Midbrain (tissue), 1 donor: Measurements from ENCODE around the gene SCMH1.
"Not testable (repeated sequence)": the region's sequence is repeated elsewhere in the genome, so short reads cannot be mapped to it uniquely, and the experiment has no call there.

ENCODE experiments used
- DNase-seq: peaks from one replicate; lab custom pipeline; 2025; lab: John Stamatoyannopoulos, UW

The SCMH1 gene

GRCh38 chr1:41152622-41153044 is 89.5 kb downstream of the SCMH1 start:
- DNase-seq = no peak

- DNase-seq = no peak
Measured at GRCh38 chr1:41151846-41152245, 90.3 kb downstream of the SCMH1 start.

GRCh38 chr1:41149570-41149969 is 92.5 kb downstream of the SCMH1 start:
- no peak for DNase-seq

- DNase-seq = no peak
Measured at GRCh38 chr1:41144285-41144684, 97.8 kb downstream of the SCMH1 start.

GRCh38 chr1:41138549-41138948 is 103.6 kb downstream of the SCMH1 start:
- DNase-seq = no peak

GRCh38 chr1:41135196-41135947 is 106.7 kb downstream of the SCMH1 start:
- DNase-seq = no peak

GRCh38 chr1:41134325-41134724 is 107.8 kb downstream of the SCMH1 start:
- DNase-seq = not testable (repeated sequence)

GRCh38 chr1:41122851-41123518 is 119.1 kb downstream of the SCMH1 start:
- DNase-seq = no peak

- no peak for DNase-seq
Measured at GRCh38 chr1:41122148-41122547, 120.0 kb downstream of the SCMH1 start.

GRCh38 chr1:41118645-41119044 is 123.5 kb downstream of the SCMH1 start:
- no peak for DNase-seq

GRCh38 chr1:41117241-41117640 is 124.9 kb downstream of the SCMH1 start:
- not testable (repeated sequence) for DNase-seq

- DNase-seq = no peak
Measured at GRCh38 chr1:41110736-41111135, 131.4 kb downstream of the SCMH1 start.

- DNase-seq = no peak
Measured at GRCh38 chr1:41110286-41110685, 131.8 kb downstream of the SCMH1 start.

- DNase-seq = peak; percentile 47
Measured at GRCh38 chr1:41109310-41110197, 132.6 kb downstream of the SCMH1 start.

- no peak for DNase-seq
Measured at GRCh38 chr1:41108696-41109275, 133.3 kb downstream of the SCMH1 start.

GRCh38 chr1:41103766-41104165 is 138.3 kb downstream of the SCMH1 start:
- no peak for DNase-seq

- no peak for DNase-seq
Measured at GRCh38 chr1:41102653-41103052, 139.5 kb downstream of the SCMH1 start.

- no peak for DNase-seq
Measured at GRCh38 chr1:41101950-41102607, 140.0 kb downstream of the SCMH1 start.

GRCh38 chr1:41101076-41101475 is 141.0 kb downstream of the SCMH1 start:
- DNase-seq = no peak

GRCh38 chr1:41100170-41100569 is 141.9 kb downstream of the SCMH1 start:
- DNase-seq = no peak

GRCh38 chr1:41098730-41099460 is 143.2 kb downstream of the SCMH1 start:
- DNase-seq = no peak
